Activated T-helper 9 cell treated with anti-CD3 and anti-CD28 coated beads, Interleukin-2, amount 50 U/mL, for 16 hours (primary cell): ENCODE measurements around the gene GRM7.

ENCODE experiments used
- DNase-seq: peaks from one replicate; pipeline ENCODE4 v3.0.0-alpha.2; 2020; ENCODE audit warnings: low read depth

The GRM7 gene

DNA sequence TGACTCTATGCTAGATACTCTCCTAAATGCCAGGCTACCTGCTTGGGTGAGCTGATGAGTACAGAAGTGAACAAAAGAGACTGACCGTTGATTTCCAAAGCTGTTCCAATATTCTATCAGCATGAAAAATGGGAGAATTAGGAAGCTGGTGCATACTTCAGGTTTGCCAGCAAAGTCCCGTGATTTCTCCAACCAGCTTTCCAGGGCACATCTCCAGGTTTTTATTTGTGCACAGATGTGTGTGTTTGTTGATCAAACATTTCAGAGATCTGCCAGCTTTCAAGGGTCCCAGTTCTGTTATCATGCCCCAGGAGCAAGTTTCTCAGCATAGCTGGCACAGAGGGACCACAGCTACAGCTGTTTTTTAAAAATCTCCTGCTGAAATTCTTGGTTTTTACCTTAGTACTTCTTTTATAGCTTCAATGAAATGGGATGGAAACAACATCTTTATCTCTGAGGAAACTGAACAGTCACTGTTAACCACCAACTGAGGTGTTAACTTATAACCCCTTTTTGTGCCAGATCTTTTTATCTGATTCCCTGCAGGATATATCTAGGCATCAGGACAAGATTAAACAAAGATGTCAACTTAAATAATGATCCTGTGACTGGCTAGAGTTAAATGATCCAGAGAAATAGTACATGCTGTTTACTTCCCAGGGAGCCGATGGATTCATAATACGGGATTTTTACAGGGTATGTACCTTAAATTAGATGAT lies 380.8 kb downstream of the GRM7 start:
- DNase-seq: no peak

DNA sequence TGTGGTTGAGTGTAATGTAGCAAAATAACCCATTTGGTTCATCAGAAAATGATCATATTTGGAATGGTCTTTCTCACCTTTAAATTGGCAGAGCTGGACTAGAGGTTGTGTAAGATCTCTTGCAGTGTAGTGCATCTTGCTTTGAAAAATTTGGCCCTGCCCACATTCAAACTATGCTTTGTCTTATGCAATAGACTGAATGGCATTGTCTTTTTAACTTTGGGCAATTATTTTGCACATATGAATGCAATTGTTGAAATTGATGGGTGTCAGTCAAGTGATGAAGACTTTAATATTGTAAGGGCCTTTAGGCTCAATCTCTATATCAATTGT lies 381.4 kb downstream of the GRM7 start:
- DNase-seq: no peak

DNA sequence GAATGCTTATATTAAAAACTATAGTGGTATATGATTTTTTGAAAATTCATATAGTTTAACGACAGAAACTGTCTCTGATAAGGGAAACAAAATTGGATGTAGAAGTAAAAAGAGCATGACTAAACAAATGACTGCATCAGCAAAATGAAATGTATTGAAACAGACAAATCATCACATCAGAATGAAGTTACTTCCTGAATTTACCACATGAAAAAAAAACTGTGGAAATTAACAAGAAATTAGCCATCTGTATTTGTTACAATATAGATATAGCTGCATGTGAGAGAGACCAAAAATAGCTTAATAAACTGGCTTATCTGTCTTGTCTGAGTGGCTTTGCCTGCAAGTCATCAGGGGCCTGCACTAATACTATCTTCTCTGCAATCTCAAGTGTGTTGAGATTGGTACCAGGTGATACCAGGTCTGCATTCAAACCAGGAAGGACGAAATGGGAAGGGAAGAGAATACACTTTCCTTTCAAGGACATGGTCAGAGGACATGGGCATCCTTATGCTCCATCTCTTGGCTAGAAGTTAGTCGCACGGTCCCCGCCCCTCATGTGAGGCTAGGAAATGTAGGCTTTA lies 388.7 kb downstream of the GRM7 start:
- no peak for DNase-seq

DNA sequence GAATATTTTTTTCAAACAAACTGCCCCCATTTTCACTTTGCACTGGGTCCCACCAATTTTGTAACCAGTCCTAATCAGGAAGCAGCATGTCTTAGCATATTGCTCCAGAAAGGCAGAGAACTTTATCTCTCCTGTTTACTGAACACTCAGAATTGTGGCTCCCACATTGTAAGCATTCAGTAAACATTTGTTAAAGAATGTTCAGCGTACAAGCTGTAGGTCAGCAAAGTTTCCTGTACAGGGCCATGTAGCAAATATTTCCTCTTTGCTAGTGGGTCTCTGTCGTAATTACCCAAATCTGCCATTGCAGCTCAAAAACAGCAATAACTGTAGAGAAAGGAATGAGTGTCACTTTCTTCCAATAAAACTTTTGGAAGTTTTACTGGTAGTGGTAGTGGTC lies 393.3 kb downstream of the GRM7 start:
- no peak for DNase-seq

DNA sequence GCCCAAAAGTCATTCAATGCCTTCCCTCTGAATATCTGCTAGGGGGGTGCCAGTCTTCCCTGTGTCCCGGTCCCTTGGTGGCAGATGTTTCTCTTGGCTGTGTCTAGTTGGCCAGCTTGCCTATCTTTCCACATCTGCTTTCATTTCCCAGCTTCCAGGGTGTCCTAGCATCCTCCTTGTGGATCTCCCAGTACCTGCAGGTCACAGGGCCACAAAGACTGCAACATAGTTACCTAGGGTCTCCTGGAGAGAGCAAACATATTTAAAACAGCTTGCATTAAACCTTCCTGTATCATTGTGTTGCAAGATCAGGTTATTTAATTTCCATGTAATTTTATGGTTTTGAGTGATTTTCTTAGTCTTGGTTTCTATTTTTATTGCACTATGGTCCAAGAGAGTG lies 400.1 kb downstream of the GRM7 start:
- DNase-seq: no peak

DNA sequence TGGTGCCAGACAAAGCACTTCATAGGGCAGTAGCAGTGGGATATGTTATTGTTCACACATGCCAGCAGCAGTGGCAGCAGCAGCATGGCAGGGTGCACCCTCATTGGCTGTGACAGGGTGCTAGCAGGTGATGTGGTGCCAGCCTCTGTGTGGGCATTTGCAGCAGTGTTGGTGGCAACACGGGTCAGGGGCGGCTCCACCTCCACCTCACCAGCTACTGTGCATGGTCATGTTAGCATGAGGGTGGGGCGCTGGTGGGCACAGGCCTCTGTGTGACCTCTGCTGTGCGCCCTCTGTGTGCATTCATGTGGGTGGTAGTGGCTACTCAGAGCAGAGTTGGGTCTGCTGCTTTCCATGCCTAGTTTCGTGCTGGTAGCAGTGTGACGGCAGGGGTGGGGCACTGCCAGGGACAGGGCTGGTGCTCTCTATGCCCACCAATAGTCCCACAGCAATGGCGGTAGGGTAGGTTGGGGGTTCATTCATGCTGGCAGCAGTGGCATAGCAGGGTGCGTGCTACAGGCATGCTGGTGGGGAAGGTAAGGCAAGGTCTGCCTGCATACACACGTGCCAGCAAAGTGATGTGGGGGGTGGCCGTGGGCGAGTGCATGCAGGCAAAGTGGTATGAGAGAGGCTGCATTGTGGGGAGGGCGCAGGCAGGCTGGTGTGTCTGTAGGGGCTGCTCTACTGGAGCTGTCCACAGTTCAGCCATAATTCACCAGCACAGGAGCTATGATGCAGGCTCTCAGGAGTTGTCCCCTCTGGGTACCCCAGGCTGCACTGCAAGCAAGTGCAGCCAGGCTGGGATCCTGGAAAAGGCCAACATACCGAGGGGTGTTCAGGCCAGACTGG lies 402.7 kb downstream of the GRM7 start:
- DNase-seq: no peak

DNA sequence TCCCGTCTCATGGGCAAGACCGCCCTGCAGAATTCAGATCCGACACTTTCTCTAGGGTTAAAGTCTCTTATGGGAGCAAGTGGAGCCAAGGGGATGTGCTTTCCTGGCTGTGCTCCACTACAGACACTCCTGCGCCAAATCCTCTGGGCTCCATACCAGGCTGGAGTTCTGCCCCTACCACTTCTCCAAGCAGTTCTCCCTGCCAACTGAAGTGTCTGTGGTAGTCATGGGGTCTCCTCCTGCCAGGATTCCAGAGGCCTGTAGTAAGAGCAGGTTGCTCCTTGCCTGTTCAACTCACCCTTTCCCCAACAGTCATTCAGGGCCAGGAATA lies 403.2 kb downstream of the GRM7 start:
- DNase-seq: no peak

DNA sequence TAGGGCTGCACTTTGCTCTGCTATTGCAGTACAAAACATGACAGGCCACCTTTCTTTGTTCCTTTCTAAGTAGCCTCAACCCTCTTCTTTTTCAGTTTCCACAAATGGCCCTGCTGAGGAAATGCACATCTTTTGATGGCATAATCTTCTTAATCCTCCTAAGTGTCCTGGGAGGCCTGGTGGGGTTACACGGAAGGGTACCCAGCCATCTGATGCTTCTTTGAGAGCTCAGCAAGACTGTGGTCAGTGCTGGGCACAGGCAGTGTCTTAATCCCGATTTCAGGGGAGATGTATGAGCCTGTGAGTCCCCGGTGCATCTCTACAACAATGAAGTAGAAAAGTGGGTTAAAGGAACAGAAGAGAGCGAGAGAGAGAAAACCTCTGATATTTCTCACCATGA lies 404.8 kb downstream of the GRM7 start:
- DNase-seq: no peak

DNA sequence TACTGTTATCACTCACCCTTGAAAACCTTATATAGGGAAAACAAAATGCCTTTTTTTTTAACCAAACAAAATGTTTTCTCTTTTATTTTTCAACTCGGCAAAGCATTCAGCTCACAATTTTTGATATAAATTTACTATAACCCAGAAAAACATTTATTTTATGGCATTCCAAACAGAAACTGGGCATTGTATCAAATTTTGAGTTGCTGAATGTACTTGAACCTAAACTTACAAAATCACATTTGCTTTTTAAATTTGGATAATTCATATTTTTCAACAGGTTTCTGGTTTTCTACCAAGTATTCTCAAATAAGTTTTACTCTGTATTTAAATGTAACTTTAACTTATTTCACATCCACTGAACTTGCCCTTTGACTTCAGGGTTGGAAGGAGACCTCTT lies 405.6 kb downstream of the GRM7 start:
- no peak for DNase-seq

DNA sequence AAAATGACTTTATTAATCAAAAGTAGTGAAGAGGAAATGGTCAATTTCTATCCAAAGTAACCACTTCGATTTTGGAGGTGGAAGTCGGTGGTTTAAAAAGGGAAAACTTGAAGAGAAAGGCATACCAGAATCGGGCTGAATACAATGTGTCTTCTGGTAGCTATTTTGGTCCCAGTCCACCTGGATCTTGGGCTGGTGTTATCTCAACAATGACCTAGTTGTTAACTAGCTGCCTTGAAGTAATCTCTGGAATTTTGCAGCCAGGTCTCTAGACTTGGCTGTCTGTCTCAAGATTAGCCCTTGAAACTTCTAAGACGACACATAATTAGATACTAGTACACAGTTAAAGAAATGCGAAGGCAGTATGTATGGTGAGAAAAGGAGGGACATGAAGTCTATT lies 409.8 kb downstream of the GRM7 start:
- DNase-seq: no peak

DNA sequence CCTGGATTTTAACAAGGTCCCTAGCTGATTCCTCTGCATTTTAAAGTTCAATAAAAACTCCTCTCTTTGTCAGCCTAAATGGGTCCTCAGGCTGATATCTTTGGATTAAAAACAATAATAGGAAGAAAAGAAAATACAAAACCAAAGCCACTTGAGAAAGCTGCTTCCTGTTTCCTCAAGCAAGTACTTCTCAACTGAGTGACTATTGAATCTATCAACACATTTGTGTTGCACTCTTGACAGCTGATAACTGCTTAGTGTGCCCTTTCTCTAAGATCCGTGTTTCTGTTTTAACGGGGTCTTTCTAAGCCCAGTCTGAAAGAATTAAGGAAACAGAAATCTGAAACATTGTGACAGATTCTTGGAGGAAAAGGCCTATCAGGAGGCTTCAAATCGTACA lies 410.7 kb downstream of the GRM7 start:
- no peak for DNase-seq

DNA sequence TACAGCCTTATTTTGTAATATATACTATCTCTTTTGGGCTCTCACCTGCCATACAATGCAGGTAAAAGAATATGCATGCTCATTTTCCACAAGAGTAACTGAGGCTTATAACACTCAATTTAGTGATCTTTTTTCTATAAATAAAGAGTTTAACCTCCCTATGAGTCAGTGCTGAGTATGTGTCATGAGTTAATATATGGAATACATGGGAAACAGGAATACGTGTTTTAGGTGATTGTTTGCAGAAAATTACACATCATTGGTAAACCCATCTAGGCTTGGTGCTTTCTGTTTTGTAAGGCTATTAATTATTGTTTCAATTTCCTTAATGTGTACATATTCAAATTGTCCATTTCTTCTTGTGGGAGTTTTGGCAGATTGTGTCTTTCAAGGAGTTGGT lies 411.3 kb downstream of the GRM7 start:
- no peak for DNase-seq

DNA sequence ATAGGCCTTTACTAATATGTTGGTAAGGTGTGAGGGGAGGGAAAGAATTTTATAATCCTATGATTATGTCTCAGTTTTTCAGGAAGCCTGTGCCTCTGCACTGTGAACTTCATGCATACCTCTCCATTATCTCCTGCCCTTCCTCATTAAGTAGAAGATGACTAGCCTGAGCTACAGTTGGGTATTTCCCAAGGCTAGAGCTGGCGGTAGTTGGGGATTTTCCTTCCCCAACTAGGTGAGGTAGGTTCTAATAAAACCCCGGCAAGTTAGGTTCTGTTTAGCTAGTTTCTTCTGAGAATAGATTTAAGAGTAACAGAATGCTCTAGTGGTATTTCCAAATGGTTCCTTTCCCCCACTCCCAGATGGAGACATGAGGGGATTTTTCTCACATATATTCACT lies 414.5 kb downstream of the GRM7 start:
- DNase-seq: no peak

DNA sequence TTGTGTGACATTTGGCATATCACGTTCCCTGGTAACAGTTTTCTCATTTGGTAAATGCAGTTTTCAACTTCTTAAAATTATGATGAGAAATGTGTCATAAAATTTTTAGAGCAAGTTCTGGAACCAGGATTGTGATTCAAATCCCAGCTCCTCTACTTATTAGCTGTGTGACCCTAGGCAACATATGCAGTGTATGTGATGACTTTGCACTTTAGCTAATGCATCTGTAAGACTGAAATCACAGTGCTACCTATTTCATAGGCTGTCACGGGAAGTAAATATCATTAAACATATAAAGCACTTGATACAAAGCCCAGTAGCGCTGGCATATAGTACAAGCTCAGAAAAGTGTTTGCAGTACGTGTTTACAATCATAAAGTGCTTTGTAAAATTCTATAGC lies 419.4 kb downstream of the GRM7 start:
- no peak for DNase-seq

DNA sequence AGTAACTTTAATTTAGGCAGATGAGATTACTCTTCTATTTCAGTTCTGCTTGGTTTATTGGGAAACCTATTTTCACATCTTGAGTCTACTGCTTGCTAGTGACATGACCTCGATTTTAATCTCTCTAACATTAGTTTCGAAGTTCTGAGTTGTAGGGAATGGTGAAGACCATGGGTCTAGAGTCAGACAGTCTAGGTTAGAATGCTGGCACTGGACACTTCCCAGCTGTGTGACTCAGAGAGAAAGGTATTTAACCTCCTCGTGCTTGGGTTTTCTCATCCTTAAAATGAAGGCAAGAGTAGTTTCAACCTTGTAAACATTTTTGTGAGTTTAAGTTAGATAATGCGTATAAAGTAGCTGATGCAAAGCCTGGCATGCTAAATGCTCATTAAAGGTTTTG lies 422.1 kb downstream of the GRM7 start:
- DNase-seq: no peak

DNA sequence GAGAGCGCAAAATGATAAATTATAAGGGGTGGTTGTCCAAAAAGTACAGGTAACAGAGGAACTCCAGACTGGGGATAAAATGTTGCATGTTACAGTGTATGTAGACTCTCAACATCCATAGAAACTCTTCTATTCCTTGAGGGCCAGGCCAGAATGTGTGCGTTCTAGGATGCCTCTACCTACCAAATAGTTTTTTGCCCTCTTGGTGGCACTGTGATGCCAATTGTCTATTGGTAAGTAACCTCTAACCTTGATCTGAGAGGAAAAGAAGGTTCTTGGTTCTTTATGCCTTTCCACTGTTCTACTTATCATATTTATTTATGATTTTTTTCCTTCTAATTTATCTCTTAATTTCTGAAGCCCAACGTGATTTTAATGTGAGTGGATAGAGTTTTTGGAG lies 424.6 kb downstream of the GRM7 start:
- no peak for DNase-seq

DNA sequence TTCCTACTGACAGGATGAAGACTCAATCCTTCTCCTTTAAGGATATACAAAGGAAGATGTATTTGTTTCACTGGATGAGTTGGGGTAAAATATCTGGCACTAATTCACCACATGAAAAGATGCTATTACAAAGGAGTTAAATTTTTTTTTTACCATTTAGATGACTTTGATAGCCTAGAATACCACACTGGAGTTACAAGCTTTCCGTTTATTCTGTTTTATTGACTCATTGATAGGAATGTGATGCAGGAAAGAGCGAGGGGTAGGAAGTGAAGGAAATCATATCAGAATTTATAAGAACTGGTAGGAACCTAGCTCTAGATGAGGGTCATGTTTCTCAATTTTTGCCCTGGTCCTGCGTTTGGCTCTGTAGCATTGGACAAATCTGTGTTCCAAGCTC lies 427.2 kb downstream of the GRM7 start:
- no peak for DNase-seq

DNA sequence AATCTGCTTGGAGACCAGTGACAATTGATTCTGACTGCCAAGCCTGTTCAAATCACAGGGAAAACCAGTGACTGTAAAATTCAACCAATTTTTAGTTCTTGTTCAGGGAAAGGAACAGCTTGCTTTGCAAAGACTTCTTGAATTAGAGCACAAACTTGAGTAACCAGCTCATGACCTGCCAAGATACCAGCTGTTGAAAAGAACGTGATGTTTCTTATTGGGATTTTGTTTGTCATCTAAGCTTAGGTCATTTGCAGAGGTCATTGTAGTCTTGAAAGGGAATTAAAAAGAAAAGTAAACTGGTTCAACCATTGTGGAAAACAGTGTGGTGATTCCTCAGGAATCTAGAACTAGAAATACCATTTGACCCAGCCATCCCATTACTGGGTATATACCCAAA lies 428.2 kb downstream of the GRM7 start:
- no peak for DNase-seq

DNA sequence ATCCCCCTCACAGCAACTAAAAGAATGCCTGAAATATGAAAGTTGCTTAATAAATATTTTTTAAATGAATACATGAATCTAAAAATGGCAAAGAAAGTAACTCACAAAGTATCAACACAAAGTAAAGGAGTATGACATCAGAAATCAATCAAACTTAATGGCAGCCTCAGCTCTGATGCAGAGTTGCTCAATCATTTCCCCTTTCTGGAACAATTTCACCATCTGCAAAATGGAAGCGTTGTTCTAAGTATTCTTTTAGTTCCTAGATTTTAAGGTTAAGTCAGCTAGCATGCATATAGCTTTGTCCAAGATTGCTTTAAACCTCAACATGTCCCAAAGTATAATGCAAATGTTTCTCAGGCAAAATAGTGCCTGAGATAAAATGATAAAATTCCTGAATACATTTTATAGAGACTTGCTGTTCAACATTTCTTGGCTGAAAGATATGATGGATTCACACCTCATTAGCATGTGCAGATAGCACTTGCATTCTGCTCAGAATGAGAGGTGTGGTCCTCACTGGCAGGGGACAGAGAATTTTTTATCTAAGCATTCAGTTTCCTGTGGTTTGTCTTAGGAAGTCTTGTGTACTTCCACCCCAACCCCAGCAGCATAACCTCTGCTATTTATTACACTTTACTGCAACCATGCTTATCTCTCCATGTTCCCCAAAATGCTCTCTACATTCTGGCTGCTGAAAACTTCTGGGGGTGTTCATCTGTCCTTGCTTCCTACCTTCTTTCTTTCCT lies 429.3 kb downstream of the GRM7 start:
- no peak for DNase-seq

DNA sequence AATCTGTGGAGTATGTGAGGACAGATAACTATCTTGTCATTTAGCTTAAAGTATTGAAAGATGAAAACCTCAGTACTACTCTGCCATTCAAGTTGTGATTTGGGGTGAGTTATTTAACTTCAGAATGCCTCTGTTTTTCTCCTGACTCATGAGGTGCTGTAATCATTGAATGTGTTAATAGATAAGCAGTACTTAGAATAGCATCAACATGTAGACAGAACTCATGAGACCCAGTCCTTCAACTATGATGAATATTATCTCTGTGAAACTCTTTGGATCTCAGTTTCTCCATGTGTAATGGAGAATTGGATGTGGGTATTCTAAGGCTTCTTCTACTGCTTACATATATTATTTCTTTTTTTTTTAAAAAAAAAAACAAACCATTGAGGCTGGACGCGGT lies 431.4 kb downstream of the GRM7 start:
- no peak for DNase-seq

DNA sequence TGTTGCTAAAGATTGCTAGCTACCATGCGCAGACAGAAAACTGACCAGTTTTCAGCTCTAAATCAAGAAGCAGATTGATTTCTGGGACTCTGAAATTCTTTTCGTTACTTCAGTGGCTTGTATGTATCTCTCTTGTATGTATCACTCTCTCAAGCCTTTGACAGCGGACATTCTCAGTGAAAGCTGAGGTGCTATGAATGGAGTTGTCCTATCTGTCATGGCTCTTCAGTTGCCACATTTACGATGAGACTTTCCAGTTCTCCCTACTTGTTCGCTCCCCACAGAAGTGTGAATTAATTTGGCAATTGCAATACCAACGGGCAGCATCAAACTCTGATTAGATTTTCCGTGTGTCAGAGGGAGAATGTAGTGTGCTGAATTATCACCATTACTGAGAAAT lies 432.4 kb downstream of the GRM7 start:
- DNase-seq: no peak

DNA sequence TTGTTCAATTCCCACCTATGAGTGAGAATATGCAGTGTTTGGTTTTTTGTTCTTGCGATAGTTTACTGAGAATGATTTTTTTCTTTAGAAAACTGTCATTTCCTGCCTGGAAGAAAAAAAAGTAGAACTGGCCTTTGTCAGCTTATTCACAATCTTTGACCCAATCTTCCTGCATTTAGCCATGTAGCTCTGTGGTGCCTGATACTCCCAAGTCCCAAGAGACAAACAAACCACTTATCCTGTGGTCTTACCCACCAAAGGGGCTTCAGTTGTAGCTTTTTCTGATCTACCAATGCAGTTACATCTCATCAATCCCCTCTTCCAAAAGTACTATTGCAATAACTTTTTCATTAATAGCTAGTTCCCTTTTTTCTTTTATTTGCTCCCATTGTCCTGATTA lies 444.6 kb downstream of the GRM7 start:
- no peak for DNase-seq

DNA sequence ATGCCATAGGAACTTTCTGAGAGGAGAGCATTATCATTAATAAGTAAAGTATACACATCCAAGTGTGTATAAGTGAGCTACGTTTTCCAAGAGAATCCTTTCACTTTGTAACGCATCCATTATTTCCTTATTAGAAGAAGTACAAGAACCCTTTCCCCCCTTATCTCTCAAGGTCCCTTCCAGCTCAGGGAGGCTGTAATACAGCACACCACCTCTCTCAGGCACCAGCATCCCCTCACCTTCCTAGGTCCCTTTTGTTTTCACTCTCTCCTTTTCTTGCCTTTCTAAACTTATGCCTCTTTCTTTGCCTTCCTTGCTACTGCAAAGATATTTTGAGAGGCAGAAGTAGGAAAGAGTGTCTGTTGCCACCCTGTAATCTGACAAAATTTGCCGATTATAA lies 446.0 kb downstream of the GRM7 start:
- DNase-seq: no peak
